Naive thymus-derived CD8-positive, alpha-beta T cell (primary cell): ENCODE data around the gene LDLRAD4. TPM values are rescaled to one million over a fixed set of nuclear protein-coding genes. Genes with fewer than 3 reads are reported as not detected.
A peak's percentile ranks its signal among the peaks of the same experiment; 100 is the strongest.
"Not testable (repeated sequence)": the region's sequence is repeated elsewhere in the genome, so short reads cannot be mapped to it uniquely, and the experiment has no call there.

ENCODE experiments used
- ATAC-seq, 2 donors: fragments of 150-1000 bp; cut with Tn5 transposase in 1 of 2; sonication (Bioruptor Pico), chemical (Tn5 transposase) in 1 of 2; 1 replicate in 1 of 2; 2 replicates in 1 of 2; pipeline ENCODE4 v1.10.0; 2021; ENCODE audit warnings: mild to moderate bottlenecking in 2 of 2, moderate library complexity in 2 of 2
- POLR2A ChIA-PET: fragments of 350-600 bp; sonication (Branson Sonifier 250); formaldehyde crosslinking; loops from one replicate; lab custom pipeline; 2021; ENCODE audit warnings: antibody characterized with exemption; lab: Charles Lee
- DNase-seq, 10 donors: peaks; one replicate each; pipeline versions ENCODE4 v3.0.0 to v3.0.0-alpha.2; 2020 to 2022
- H3K27ac Mint-ChIP-seq, 10 donors: one replicate each; pipeline ENCODE4 v1.8.0; 2020 to 2022; ENCODE audit warnings: mild to moderate bottlenecking in 10 of 10, mixed read lengths in 10 of 10, moderate library complexity in 4 of 10, inconsistent platforms in 1 of 10
- H3K27me3 Mint-ChIP-seq, 5 donors: one replicate each; pipeline ENCODE4 v1.8.0; 2021 to 2022; ENCODE audit warnings: mixed read lengths in 5 of 5
- H3K36me3 Mint-ChIP-seq, 3 donors: one replicate each; pipeline ENCODE4 v1.8.0; 2020 to 2022; ENCODE audit warnings: mixed read lengths in 3 of 3, mild to moderate bottlenecking in 2 of 3, inconsistent platforms in 1 of 3
- H3K4me1 Mint-ChIP-seq, 4 donors: one replicate each; pipeline ENCODE4 v1.8.0; 2021 to 2022; ENCODE audit warnings: mixed read lengths in 4 of 4
- H3K4me3 Mint-ChIP-seq, 10 donors: one replicate each; pipeline ENCODE4 v1.8.0; 2020 to 2022; ENCODE audit warnings: mild to moderate bottlenecking in 10 of 10, mixed read lengths in 10 of 10, moderate library complexity in 6 of 10, inconsistent platforms in 1 of 10
- H3K9me3 Mint-ChIP-seq, 9 donors: one replicate each; pipeline ENCODE4 v1.8.0; 2020 to 2022; ENCODE audit warnings: mixed read lengths in 9 of 9, mild to moderate bottlenecking in 3 of 9, inconsistent platforms in 1 of 9, moderate library complexity in 1 of 9
- polyA plus RNA-seq, 3 donors: library from polyadenylated mRNA; unstranded; fragments of 300-500 nt; fragmentation: Illumina TruSeq; gene quantifications; one replicate each; pipeline ENCODE4 v1.2.3, GENCODE V29; 2021
- total RNA-seq, 8 experiments: library from RNA in 2 of 8; stranded (reverse) in 2 of 8; gene quantifications; one replicate each; pipeline ENCODE4 v1.2.3 and lab custom pipeline; 2021 to 2026

Gene LDLRAD4
- total and polyA plus RNA-seq, 5 experiments from 2014 or later = 11.4 to 56.8 (median 17.6) TPM

DNA sequence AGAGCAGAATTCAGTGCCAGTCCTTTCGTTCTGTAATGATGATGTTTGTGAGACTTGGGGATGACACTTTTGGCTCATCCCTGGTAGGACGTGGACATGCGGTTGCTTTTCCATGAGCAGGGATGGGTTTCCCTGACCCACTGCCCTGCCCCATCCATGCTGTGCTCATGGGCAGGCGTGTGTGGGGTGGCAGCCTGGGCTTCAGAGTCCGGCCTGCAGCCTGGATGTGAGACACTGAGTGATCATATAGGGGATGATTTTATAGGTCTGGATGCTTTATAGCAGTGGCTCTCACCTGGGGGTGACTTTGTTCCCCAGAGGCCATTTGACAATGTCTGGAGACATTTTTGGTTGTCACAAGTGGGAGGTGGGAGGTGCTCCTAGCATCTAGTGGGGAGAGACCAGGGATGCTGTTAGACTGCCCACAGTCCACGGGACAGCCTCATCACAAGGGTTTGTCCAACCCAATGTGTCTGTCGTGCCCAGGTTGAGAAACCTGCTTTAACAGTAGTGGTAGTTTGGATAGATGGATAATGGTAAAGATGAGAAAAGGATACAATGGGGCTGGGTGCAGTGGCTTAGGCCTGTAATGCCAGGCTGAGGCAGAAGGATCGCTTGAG is 38.9 kb downstream of the LDLRAD4 start:
- POLR2A ChIA-PET = no interaction called here
- ATAC-seq (no peak), DNase-seq (no peak)
- Mint-ChIP-seq H3K27me3 (peaks cover 0 to 2% (median 0%) of the 10 kb centered on the region in 5 donors), H3K9me3 (no peaks in the 10 kb centered on the region), H3K27ac (no peak overlapping the region), H3K4me3 (no peak overlapping the region), H3K4me1 (peaks cover 19 to 44% (median 35%) of the 10 kb centered on the region in 4 donors), H3K36me3 (no peaks in the 10 kb centered on the region)

GRCh38 chr18:13258921-13259320 is 40.4 kb downstream of the LDLRAD4 start:
- DNase-seq (no peak), ATAC-seq (no peak)
- Mint-ChIP-seq H3K4me1 (peaks cover 19 to 37% (median 29%) of the 10 kb centered on the region in 4 donors), H3K36me3 (no peaks in the 10 kb centered on the region), H3K4me3 (no peak overlapping the region), H3K27ac (peak overlapping the region in 5 of 10 donors; percentile 5 to 76 (median 28)), H3K9me3 (no peaks in the 10 kb centered on the region), H3K27me3 (peaks cover 0 to 2% (median 0%) of the 10 kb centered on the region in 5 donors)
- POLR2A ChIA-PET = no interaction called here

DNA sequence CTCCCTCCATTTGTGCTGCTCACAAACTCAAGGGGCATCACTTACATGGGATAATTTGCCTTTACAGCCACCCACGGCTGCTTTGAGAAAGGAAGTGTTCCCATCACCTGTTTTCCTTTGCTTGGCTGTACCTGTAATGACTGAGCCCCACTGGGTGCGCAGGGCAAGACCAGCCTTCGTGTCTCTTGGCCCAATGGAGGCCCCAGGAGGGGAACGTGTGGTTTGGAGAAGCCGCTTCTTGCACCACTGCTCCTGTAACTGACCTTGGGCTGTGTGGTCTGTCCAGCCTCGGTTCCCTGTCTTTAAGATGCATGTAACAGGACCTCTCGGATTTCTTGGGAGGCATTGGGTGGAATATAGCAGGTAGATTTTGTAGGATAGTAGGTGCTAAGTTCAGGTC is 41.1 kb downstream of the LDLRAD4 start:
- H3K4me3 Mint-ChIP-seq = no peak overlapping the region
- POLR2A ChIA-PET = interaction anchor here (1.7 kb wide), 1 partner anchor 14 kb away, joined by 7 read pairs; no protein-coding TSS in a partner anchor
- H3K36me3 Mint-ChIP-seq = no peaks in the 10 kb centered on the region
- ATAC-seq (no peak), DNase-seq (no peak)
- H3K9me3 Mint-ChIP-seq = no peaks in the 10 kb centered on the region
- peak overlapping the region in 4 of 10 donors; percentile 15 to 75 (median 39) for H3K27ac Mint-ChIP-seq
- H3K27me3 Mint-ChIP-seq = peaks cover 0 to 2% (median 0%) of the 10 kb centered on the region in 5 donors
- H3K4me1 Mint-ChIP-seq = peaks cover 23 to 37% (median 28%) of the 10 kb centered on the region in 4 donors

DNA sequence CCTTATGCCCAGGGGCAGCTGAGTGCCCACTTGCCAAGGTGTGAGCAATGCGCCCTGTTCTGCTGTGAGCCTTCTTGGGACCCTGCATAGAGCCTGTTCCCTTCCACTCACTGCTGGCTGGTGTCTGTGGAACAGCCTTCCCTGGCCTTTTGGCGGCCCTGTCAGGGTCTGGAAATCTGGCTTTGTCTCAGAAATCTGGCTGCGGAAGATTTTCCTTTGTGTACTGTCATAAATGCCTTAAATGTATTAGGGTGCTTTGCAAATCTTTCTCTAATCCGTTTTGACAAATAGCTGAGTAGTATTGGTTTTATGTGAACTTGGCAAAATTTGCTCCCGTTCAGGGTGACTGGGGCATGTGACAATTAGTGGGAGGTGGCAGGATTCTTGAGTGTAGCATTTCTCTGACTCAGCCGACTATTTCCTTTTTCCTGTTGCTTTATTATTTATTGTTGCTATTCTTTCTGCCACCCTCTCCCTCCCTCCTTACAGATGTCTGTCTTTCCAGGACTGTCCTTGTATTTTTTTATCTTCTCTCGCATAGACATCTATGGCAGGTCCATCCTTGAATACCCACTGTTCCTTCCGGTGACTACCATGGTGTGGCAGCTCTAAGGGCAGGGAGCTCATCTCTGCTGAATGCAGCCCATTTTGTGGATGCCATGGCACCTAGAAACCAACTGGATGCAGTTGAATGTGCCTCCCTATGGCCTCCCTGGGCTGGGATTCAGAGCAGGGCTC is 41.8 kb downstream of the LDLRAD4 start:
- peaks cover 0 to 2% (median 0%) of the 10 kb centered on the region in 3 donors for H3K36me3 Mint-ChIP-seq
- no peaks in the 10 kb centered on the region for H3K9me3 Mint-ChIP-seq
- H3K27ac Mint-ChIP-seq = peak overlapping the region in 8 of 10 donors; percentile 14 to 87 (median 52)
- no peak for DNase-seq
- peak overlapping the region in 7 of 10 donors; percentile 9 to 71 (median 31) for H3K4me3 Mint-ChIP-seq
- POLR2A ChIA-PET = interaction anchor here (1.4 to 1.7 kb wide), 2 partner anchors 13 to 32 kb away, joined by 3 to 7 read pairs; no protein-coding TSS in a partner anchor
- ATAC-seq = peak in 1 of 2 donors; percentile 52
- H3K27me3 Mint-ChIP-seq = peaks cover 0 to 2% (median 0%) of the 10 kb centered on the region in 5 donors
- H3K4me1 Mint-ChIP-seq = peaks cover 27 to 41% (median 32%) of the 10 kb centered on the region in 4 donors

DNA sequence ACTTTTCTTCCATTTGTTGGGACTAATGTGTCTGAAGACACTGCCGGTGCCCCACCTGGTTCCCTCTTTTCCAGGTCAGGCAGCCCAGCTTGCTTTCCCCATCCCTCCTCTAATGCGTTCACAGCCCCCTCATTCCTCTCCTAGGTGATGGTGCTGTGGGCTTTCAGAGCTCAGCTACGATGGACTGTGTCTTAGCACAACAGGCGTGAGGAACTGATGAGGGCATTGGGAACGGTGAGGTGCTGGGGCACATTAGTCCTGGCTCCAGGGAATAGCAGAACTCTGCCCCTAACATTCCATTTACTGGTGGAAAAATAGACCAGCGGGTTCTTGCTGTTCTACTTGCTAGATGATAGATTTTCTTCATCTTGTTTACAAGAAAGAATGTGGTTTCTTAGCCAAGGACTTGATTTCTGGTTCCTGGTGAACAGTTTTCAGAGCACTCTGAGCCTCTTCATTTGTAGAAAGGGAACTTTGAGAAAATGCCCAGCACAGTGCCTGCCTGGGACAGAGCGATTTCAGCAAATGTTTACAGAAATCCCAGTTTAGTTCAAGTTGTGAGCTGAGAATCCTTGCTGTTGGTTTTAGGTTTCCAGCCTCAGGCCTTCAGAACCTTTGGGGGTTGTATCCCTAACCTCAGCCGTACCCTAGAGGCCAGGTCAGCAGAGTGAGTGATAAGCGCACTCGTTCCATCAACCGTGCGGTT is 42.5 kb downstream of the LDLRAD4 start:
- H3K9me3 Mint-ChIP-seq = no peaks in the 10 kb centered on the region
- POLR2A ChIA-PET = interaction anchor here (0.6 to 1.7 kb wide), 3 partner anchors 12 to 69 kb away, joined by 3 to 7 read pairs (median 3); no protein-coding TSS in a partner anchor
- peak overlapping the region in 9 of 10 donors; percentile 48 to 92 (median 68) for H3K27ac Mint-ChIP-seq
- peaks cover 30 to 47% (median 38%) of the 10 kb centered on the region in 4 donors for H3K4me1 Mint-ChIP-seq
- DNase-seq (no peak), ATAC-seq (peak; percentile 34 to 37)
- peaks cover 0 to 2% (median 0%) of the 10 kb centered on the region in 5 donors for H3K27me3 Mint-ChIP-seq
- H3K4me3 Mint-ChIP-seq = peak overlapping the region in 9 of 10 donors; percentile 16 to 79 (median 66)
- peaks cover 0 to 2% (median 0%) of the 10 kb centered on the region in 3 donors for H3K36me3 Mint-ChIP-seq

DNA sequence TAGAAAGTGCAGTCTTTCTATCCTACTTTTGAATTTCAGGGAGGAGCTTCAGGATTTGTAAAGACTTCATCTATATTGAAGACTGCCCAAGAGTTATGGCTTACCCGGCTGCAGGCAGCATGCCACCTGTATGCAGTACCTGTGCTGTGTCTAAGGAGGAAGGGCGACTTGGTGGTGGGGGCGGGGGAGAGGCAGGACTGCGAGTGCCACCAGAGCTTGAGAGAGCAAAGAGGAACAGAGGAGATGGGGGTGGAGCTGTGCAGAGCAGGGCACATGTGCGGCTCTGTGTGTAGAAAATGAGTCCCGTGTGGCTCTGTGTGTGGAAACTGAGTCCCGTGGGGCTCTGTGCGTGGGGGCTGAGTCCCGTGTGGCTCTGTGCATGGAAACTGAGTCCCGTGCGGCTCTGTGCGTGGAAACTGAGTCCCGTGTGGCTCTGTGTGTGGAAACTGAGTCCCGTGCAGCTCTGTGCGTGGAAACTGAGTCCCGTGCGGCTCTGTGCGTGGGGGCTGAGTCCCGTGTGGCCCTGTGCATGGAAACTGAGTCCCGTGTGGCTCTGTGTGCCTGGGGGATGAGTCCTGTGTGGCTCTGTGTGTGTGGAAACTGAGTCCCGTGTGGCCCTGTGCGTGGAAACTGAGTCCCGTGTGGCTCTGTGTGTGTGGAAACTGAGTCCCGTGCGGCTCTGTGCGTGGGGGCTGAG is 43.2 kb downstream of the LDLRAD4 start:
- DNase-seq = peak in 2 of 10 donors; percentile 10 to 31
- H3K36me3 Mint-ChIP-seq = peaks cover 0 to 2% (median 0%) of the 10 kb centered on the region in 3 donors
- H3K9me3 Mint-ChIP-seq = no peaks in the 10 kb centered on the region
- peaks cover 0 to 2% (median 0%) of the 10 kb centered on the region in 5 donors for H3K27me3 Mint-ChIP-seq
- peak overlapping the region in 9 of 10 donors; percentile 19 to 92 (median 68) for H3K27ac Mint-ChIP-seq
- POLR2A ChIA-PET = interaction anchor here (0.6 to 1.7 kb wide), 3 partner anchors 11 to 68 kb away, joined by 3 to 7 read pairs (median 3); no protein-coding TSS in a partner anchor
- ATAC-seq = peak; percentile 61 to 63
- peak overlapping the region in 9 of 10 donors; percentile 16 to 79 (median 66) for H3K4me3 Mint-ChIP-seq
- peaks cover 32 to 55% (median 45%) of the 10 kb centered on the region in 4 donors for H3K4me1 Mint-ChIP-seq

GRCh38 chr18:13262358-13262680 is 43.8 kb downstream of the LDLRAD4 start:
- H3K27ac Mint-ChIP-seq, ATAC-seq, DNase-seq, H3K36me3 Mint-ChIP-seq, H3K9me3 Mint-ChIP-seq, H3K4me3 Mint-ChIP-seq, H3K27me3 Mint-ChIP-seq, POLR2A ChIA-PET: not testable (repeated sequence)
- peaks cover 34 to 60% (median 50%) of the 10 kb centered on the region in 4 donors for H3K4me1 Mint-ChIP-seq

GRCh38 chr18:13262839-13263691 is 44.5 kb downstream of the LDLRAD4 start:
- no peaks in the 10 kb centered on the region for H3K9me3 Mint-ChIP-seq
- peaks cover 0 to 2% (median 0%) of the 10 kb centered on the region in 5 donors for H3K27me3 Mint-ChIP-seq
- DNase-seq (no peak), ATAC-seq (no peak)
- H3K36me3 Mint-ChIP-seq = peaks cover 0 to 2% (median 0%) of the 10 kb centered on the region in 3 donors
- H3K4me1 Mint-ChIP-seq = peaks cover 39 to 67% (median 57%) of the 10 kb centered on the region in 4 donors
- no peak overlapping the region for H3K4me3 Mint-ChIP-seq
- POLR2A ChIA-PET = interaction anchor here (0.8 kb wide), 1 partner anchor 11 kb away, joined by 3 read pairs; no protein-coding TSS in a partner anchor
- H3K27ac Mint-ChIP-seq = peak overlapping the region in 4 of 10 donors; percentile 33 to 87 (median 38)

DNA sequence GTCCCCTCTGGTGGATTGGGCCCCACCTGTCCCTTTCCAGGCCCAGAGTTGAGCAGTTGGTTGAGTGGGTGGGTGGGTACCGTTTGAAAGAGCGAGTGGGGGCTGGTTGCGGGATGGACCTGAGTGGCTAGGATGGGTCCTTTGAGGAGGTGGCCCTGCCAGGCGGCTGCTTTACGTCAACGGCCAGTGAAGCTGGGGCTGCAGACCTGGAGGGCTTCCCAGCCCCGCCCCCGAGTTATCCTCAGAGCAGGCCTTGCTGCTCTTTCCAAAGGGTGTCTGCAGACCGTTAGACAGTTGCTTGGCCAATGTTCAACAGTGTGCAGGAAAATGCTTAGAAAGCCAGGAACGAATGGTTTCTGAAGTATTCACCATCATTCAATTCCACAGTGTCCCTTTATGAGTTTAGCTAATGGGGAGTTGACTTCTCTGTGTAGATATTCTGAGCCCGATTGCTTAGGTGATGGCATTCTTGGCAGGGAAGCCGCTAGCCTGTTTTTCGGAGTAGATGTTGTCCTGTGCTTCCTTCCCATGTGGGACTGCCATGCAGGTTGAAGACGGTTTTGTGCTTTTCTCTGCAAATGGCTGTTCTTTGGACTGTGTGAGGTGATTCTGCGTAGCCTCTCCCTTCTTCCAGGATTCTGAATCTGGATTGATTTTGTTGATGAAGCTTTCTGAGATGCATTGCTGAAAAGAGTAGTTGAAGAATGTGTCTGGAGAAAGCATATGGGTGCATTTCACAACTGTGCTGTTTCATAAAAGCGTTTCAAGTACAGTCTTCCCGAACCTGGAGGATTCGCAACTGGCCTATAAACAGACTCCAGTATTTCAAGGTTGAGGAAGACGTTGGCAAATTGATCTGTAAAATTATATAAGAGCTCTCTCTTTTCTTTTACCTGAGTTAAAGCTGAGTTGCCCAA is 45.8 kb downstream of the LDLRAD4 start:
- H3K36me3 Mint-ChIP-seq = peaks cover 0 to 2% (median 0%) of the 10 kb centered on the region in 3 donors
- no peak for DNase-seq
- H3K9me3 Mint-ChIP-seq = no peaks in the 10 kb centered on the region
- H3K27me3 Mint-ChIP-seq = peaks cover 0 to 2% (median 0%) of the 10 kb centered on the region in 5 donors
- POLR2A ChIA-PET = interaction anchor here (0.8 kb wide), 1 partner anchor 10 kb away, joined by 3 read pairs; no protein-coding TSS in a partner anchor
- no peak for ATAC-seq
- H3K4me3 Mint-ChIP-seq = peak overlapping the region in 2 of 10 donors; percentile 15 to 18
- peak overlapping the region in 7 of 10 donors; percentile 6 to 97 (median 94) for H3K27ac Mint-ChIP-seq
- peaks cover 40 to 75% (median 68%) of the 10 kb centered on the region in 4 donors for H3K4me1 Mint-ChIP-seq
